H1 (cell line): Measurements from ENCODE around the gene AQP10. TPM values are rescaled to one million over a fixed set of nuclear protein-coding genes. Genes with fewer than 3 reads are reported as not detected.
"Not testable (repeated sequence)": the region's sequence is repeated elsewhere in the genome, so short reads cannot be mapped to it uniquely, and the experiment has no call there.

Experiments used
- CTCF ChIA-PET: fragments of 300-600 bp; sonication (Branson Sonifier 250); formaldehyde crosslinking; loops from one replicate; lab custom pipeline; 2021; ENCODE audit not compliant: partially characterized antibody; lab: Charles Lee
- POLR2A ChIA-PET: fragments of 300-600 bp; sonication (Branson Sonifier 250); formaldehyde crosslinking; loops from one replicate; lab custom pipeline; 2021; ENCODE audit warnings: inconsistent platforms; ENCODE audit not compliant: partially characterized antibody; lab: Charles Lee
- DNase-seq, 2 experiments: peaks; one replicate each; pipeline versions ENCODE4 v3.0.0 to v3.0.0-alpha.2; 2010 to 2022; ENCODE audit warnings: low spot score in 2 of 2, low read depth in 1 of 2, mixed read lengths in 1 of 2
- FAIRE-seq: peaks from 2 replicates; lab custom pipeline; 2011; peaks lifted over from hg19 to GRCh38; lab: Jason Lieb, UNC
- H2AFZ ChIP-seq: 2 replicates; pipeline ENCODE4 v1.8.1; 2012; ENCODE audit warnings: low read length, inconsistent platforms
- H2AK5ac ChIP-seq: 2 replicates; pipeline ENCODE4 v1.6.1; 2013; ENCODE audit warnings: low read depth, low read length
- H2BK120ac ChIP-seq: replicated peaks from 2 replicates; pipeline ENCODE3; 2013; ENCODE audit warnings: low read depth, low read length, inconsistent platforms
- H2BK12ac ChIP-seq: 2 replicates; pipeline ENCODE4 v1.6.1; 2013; ENCODE audit warnings: low read depth, low read length
- H2BK15ac ChIP-seq: 2 replicates; pipeline ENCODE4 v1.6.1; 2013; ENCODE audit warnings: low read length
- H2BK20ac ChIP-seq: 2 replicates; pipeline ENCODE4 v1.6.1; 2013; ENCODE audit warnings: low read length
- H2BK5ac ChIP-seq: 2 replicates; pipeline ENCODE4 v1.6.1; 2013; ENCODE audit warnings: low read depth, low read length
- H3K14ac ChIP-seq: 2 replicates; pipeline ENCODE4 v1.6.1; 2013; ENCODE audit warnings: inconsistent platforms; ENCODE audit not compliant: insufficient read length
- H3K18ac ChIP-seq: 2 replicates; pipeline ENCODE4 v1.6.1; 2013; ENCODE audit warnings: low read length; ENCODE audit errors: extremely low read depth
- H3K23ac ChIP-seq: 2 replicates; pipeline ENCODE4 v1.6.1; 2013; ENCODE audit warnings: inconsistent platforms; ENCODE audit not compliant: insufficient read length
- H3K23me2 ChIP-seq: 2 replicates; pipeline ENCODE4 v1.6.1; 2013; ENCODE audit warnings: low read depth, low read length
- H3K27ac ChIP-seq: 2 replicates; pipeline ENCODE4 v1.6.1; 2011; ENCODE audit warnings: low read depth, low read length, inconsistent platforms
- H3K27me3 ChIP-seq, 4 experiments: replicated peaks in 1 of 4; 1 replicate in 1 of 4; 2 replicates in 3 of 4; pipeline versions ENCODE4 v1.6.1 to v1.8.1; 2011 to 2013; ENCODE audit warnings: low read length in 3 of 4, mild to moderate bottlenecking in 3 of 4, inconsistent platforms in 2 of 4, mixed read lengths in 2 of 4, moderate library complexity in 1 of 4; ENCODE audit not compliant: control insufficient read depth in 3 of 4, insufficient read depth in 3 of 4; ENCODE audit errors: extremely low read depth in 1 of 4
- H3K36me3 ChIP-seq, 4 experiments: 2 replicates each; pipeline versions ENCODE4 v1.6.1 to v1.8.1; 2011 to 2013; ENCODE audit warnings: mild to moderate bottlenecking in 4 of 4, low read length in 3 of 4, moderate library complexity in 2 of 4, control low read depth in 1 of 4, inconsistent platforms in 1 of 4; ENCODE audit not compliant: insufficient read depth in 4 of 4, control insufficient read depth in 2 of 4
- H3K4ac ChIP-seq: replicated peaks from 2 replicates; pipeline ENCODE3; 2013; ENCODE audit warnings: low read length, low read depth, mixed read lengths, inconsistent platforms; ENCODE audit not compliant: insufficient read length
- H3K4me1 ChIP-seq, 4 experiments: replicated peaks in 1 of 4; 1 replicate in 1 of 4; 2 replicates in 3 of 4; pipeline versions ENCODE4 v1.6.1 to v1.8.1; 2011 to 2013; ENCODE audit warnings: low read length in 3 of 4, inconsistent platforms in 2 of 4, mixed read lengths in 1 of 4; ENCODE audit not compliant: insufficient read depth in 4 of 4, control insufficient read depth in 3 of 4
- H3K4me2 ChIP-seq, 2 experiments: 2 replicates each; pipeline versions ENCODE4 v1.6.1 to v1.8.1; 2011 to 2013; ENCODE audit warnings: low read depth in 2 of 2, low read length in 2 of 2, control low read depth in 1 of 2, inconsistent platforms in 1 of 2, mild to moderate bottlenecking in 1 of 2; ENCODE audit not compliant: insufficient read depth in 1 of 2
- H3K4me3 ChIP-seq, 4 experiments: fragments of 200-600, 300-600 bp in 1 of 4; sonication (generic), shearing (Covaris generic), sonication (Bioruptor Twin) in 1 of 4; 2 replicates each; pipeline versions ENCODE4 v1.5.1 to v1.8.1; 2011 to 2016; ENCODE audit warnings: low read length in 4 of 4, low read depth in 3 of 4, control low read depth in 2 of 4, inconsistent platforms in 2 of 4, mild to moderate bottlenecking in 2 of 4, mixed read lengths in 1 of 4, moderate library complexity in 1 of 4; ENCODE audit not compliant: insufficient read depth in 2 of 4; ENCODE audit errors: extremely low read depth in 1 of 4
- H3K56ac ChIP-seq: replicated peaks from 2 replicates; pipeline ENCODE3; 2013; ENCODE audit warnings: low read depth, mild to moderate bottlenecking, mixed read lengths, low read length, inconsistent platforms; ENCODE audit not compliant: insufficient read length
- H3K79me1 ChIP-seq: 2 replicates; pipeline ENCODE4 v1.6.1; 2013; ENCODE audit warnings: low read depth, low read length, control low read depth
- H3K79me2 ChIP-seq, 2 experiments: 2 replicates each; pipeline versions ENCODE4 v1.6.1 to v1.8.1; 2012 to 2013; ENCODE audit warnings: low read length in 2 of 2, mild to moderate bottlenecking in 2 of 2, inconsistent platforms in 1 of 2; ENCODE audit not compliant: insufficient read depth in 2 of 2, control insufficient read depth in 1 of 2
- H3K9ac ChIP-seq, 4 experiments: replicated peaks in 1 of 4; 1 replicate in 1 of 4; 2 replicates in 3 of 4; pipeline versions ENCODE4 v1.6.1 to v1.8.1; 2011 to 2013; ENCODE audit warnings: low read depth in 3 of 4, low read length in 3 of 4, control low read depth in 2 of 4, mild to moderate bottlenecking in 2 of 4, moderate library complexity in 2 of 4, inconsistent platforms in 1 of 4; ENCODE audit errors: extremely low read depth in 1 of 4
- H3K9me3 ChIP-seq, 2 experiments: 2 replicates each; pipeline versions ENCODE4 v1.6.1 to v1.8.1; 2012 to 2013; ENCODE audit warnings: mild to moderate bottlenecking in 2 of 2, moderate library complexity in 2 of 2, control low read depth in 1 of 2, inconsistent platforms in 1 of 2, low read depth in 1 of 2, low read length in 1 of 2, mixed read lengths in 1 of 2; ENCODE audit not compliant: insufficient read depth in 2 of 2
- H4K20me1 ChIP-seq, 2 experiments: replicated peaks in 1 of 2; 2 replicates each; pipeline versions ENCODE3 to v1.8.1; 2011 to 2013; ENCODE audit warnings: inconsistent platforms in 2 of 2, low read length in 2 of 2, mild to moderate bottlenecking in 1 of 2; ENCODE audit not compliant: insufficient read depth in 2 of 2, control insufficient read depth in 1 of 2
- H4K5ac ChIP-seq: 2 replicates; pipeline ENCODE4 v1.6.1; 2013; ENCODE audit warnings: low read length, low read depth, mixed read lengths, inconsistent platforms; ENCODE audit not compliant: insufficient read length
- H4K8ac ChIP-seq: 2 replicates; pipeline ENCODE4 v1.8.0; 2013; ENCODE audit warnings: mild to moderate bottlenecking, moderate library complexity, low read length, inconsistent platforms; ENCODE audit not compliant: insufficient read depth; ENCODE audit errors: extremely low read depth
- H4K91ac ChIP-seq: replicated peaks from 2 replicates; pipeline ENCODE3; 2013; ENCODE audit warnings: low read length, mixed read lengths, inconsistent platforms; ENCODE audit not compliant: insufficient read length
- CHD1 ChIP-seq: IDR thresholded peaks from 2 replicates; pipeline ENCODE4 v1.6.1; 2012; ENCODE audit warnings: low read depth, low read length, improper control_type of control experiment
- WGBS, 2 experiments: shearing (Covaris generic) in 1 of 2; methylation state at CpG; one replicate each; pipeline versions ENCODE4 v1.1.6 to v1.1.7; 2013 to 2015; ENCODE audit warnings: low lambda C conversion rate in 2 of 2, mixed read lengths in 2 of 2, inconsistent platforms in 1 of 2, low coverage in 1 of 2, missing lambda C conversion rate in 1 of 2; ENCODE audit not compliant: insufficient replicate concordance in 2 of 2, insufficient coverage in 1 of 2, insufficient read length in 1 of 2; ENCODE audit errors: extremely low coverage in 1 of 2, missing lambda C conversion rate in 1 of 2; 5-methylcytosine and 5-hydroxymethylcytosine counted together
- polyA plus RNA-seq, 7 experiments: library from polyadenylated mRNA; depleted of rRNA in 3 of 7; stranded (reverse) in 5 of 7; unstranded in 2 of 7; fragments of >200 nt in 5 of 7; fragments of 200-250 nt in 2 of 7; gene quantifications; 1 replicate in 5 of 7; 2 replicates in 1 of 7; 4 replicates in 1 of 7; pipeline versions ENCODE4 v1.2.1 to v1.2.3, GENCODE V29; 2011 to 2013; ENCODE audit warnings: missing spikeins in 2 of 7, mixed read lengths in 2 of 7
- total RNA-seq: library from RNA; stranded (reverse); fragmentation: NEBNext Ultra II Directional; extraction: Animal tissue kit (Norgen Biotek cat#: 25700); gene quantifications from 2 replicates; pipeline ENCODE4 v1.2.1, GENCODE V29; 2021

Gene AQP10
- total and polyA plus RNA-seq, 2 of the 8 experiments (the other 6 are each of a cell fraction or from before 2014, with no cell fraction given) = not detected

DNA sequence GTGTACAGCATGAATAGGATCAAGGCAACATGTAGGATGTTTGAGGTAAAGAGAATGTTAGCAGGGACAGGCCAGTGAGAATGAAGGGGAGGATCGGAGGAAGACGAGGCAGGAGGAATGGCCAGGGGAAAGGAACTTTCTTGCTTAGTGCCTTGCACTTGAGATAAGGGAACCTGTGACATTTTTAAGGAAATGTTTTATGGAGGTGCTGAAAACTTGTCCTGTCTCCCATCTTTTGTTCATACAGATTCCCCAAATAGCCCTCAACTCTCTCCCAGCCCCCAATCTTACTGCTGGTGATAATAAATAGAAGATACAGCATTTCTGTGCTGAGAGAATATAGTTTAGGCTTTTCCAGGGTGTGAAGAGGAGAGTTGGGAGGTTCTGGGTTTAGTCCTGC is 18.0 kb downstream of the AQP10 start (continued):
- TF ChIP-seq CHD1 = no peak
- TF ChIP-seq, all 59 proteins: peak for 0

DNA sequence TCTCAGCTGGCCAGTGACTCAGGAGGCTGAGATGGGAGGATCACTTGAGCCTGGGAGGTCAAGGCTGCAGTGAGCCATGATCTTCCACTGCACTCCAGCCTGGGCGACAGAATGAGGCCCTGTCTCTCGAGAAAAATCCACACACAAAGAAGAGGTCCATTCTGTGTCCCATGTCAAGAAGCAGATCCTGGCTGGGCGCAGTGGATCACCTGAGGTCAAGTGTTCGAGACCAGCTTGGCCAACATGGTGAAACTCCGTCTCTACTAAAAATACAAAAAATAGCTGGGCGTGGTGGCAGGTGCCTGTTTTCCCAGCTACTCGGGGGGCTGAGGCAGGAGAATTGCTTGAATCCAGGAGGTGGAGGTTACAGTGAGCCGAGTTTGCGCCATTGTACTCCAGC is 20.5 kb downstream of the AQP10 start:
- POLR2A ChIA-PET = interaction anchor here (0.7 kb wide), 2 partner anchors 12 to 121 kb away, joined by 3 read pairs; a partner anchor contains a TSS
- not testable (repeated sequence) for DNase-seq, H3K23me2 ChIP-seq

More for the DNA sequence above, 20.5 kb downstream of the AQP10 start:
- not testable (repeated sequence) for H3K23ac ChIP-seq, H3K4me2 ChIP-seq, H3K79me2 ChIP-seq, H3K9ac ChIP-seq, H4K5ac ChIP-seq, H3K4ac ChIP-seq, H3K4me1 ChIP-seq, H2BK15ac ChIP-seq, H3K27me3 ChIP-seq, H4K91ac ChIP-seq, H3K18ac ChIP-seq, H2BK20ac ChIP-seq, H3K56ac ChIP-seq, H3K4me3 ChIP-seq, H2AFZ ChIP-seq, H3K79me1 ChIP-seq, H2AK5ac ChIP-seq, H3K27ac ChIP-seq, H2BK12ac ChIP-seq, H3K14ac ChIP-seq, FAIRE-seq, H2BK120ac ChIP-seq, H4K8ac ChIP-seq, H3K9me3 ChIP-seq, H2BK5ac ChIP-seq
- Histone ChIP-seq H4K20me1 (peaks cover 0 to 14% of the 10 kb centered on the region in 2 experiments), H3K36me3 (peaks cover 29 to 75% (median 61%) of the 10 kb centered on the region in 4 experiments)
- CTCF ChIA-PET = interaction anchor here (0.7 to 27.5 kb wide), 6 partner anchors 8 to 468 kb away, joined by 3 to 507 read pairs (median 4); partner anchors contain the start of genes AQP10 and ATP8B2
- WGBS, 2 experiments = 95% methylated on average over 9 of the region's 9 CpGs; no CpG with 5 or more reads in 1 of the 2 experiments
